ENCODE measurements around the gene HDAC4. TPM values are rescaled to one million over a fixed set of nuclear protein-coding genes. Genes with fewer than 3 reads are reported as not detected.
A peak's percentile ranks its signal among the peaks of the same experiment; 100 is the strongest.

The HDAC4 gene
- total RNA-seq, 1 donor from 2014 or later = 44.7 TPM

GRCh38 chr2:239341840-239342239, 59.0 kb downstream of the HDAC4 start:
- H3K4me3 Mint-ChIP-seq = no peak overlapping the region
- no peak overlapping the region for H3K27ac Mint-ChIP-seq
- H3K36me3 Mint-ChIP-seq (ENCODE audit: low read depth) = peaks cover 26% of the 10 kb centered on the region
- H3K9me3 Mint-ChIP-seq = no peaks in the 10 kb centered on the region
- peaks cover 41% of the 10 kb centered on the region for H3K4me1 Mint-ChIP-seq
- H3K27me3 Mint-ChIP-seq = no peaks in the 10 kb centered on the region
- no peak for DNase-seq
- intact Hi-C loops (cut with micrococcal nuclease) = no loop called here

DNA sequence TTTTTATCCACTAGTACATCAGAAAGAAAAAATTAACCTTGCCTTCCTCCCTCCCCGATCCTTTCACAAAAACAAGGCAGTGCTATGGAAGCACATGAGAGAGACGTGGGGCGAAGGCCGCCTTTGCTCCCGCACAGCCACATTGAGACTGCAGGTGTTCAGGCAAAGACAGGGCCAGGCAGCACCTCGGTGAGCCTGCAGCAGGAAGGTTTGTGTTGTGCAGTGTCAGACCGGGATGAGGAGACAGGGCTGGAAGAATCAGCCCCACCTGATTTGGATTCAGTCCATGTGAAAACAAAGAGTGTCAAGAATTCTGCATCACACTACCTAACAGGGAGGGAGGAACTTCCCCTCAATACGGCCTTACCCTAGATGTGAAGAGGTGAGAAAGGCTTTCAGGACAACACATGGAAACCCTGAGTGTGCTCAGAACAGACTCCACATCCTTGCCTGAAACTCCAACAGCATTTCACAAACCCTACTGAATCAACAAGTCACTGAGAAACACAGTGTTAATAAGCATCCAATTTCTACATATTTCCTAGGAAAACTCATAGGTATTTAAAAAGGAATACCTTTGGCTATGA, 59.6 kb downstream of the HDAC4 start:
- Mint-ChIP-seq H3K9me3 (no peaks in the 10 kb centered on the region), H3K4me3 (no peak overlapping the region), H3K27me3 (no peaks in the 10 kb centered on the region), H3K4me1 (peaks cover 42% of the 10 kb centered on the region), H3K36me3 (ENCODE audit: low read depth) (peaks cover 32% of the 10 kb centered on the region), H3K27ac (peak overlapping the region; percentile 15)
- intact Hi-C loops (cut with micrococcal nuclease) = no loop called here
- no peak for DNase-seq

- peak overlapping the region; percentile 58 for H3K27ac Mint-ChIP-seq
- intact Hi-C loops (cut with micrococcal nuclease) = no loop called here
- H3K27me3 Mint-ChIP-seq = no peaks in the 10 kb centered on the region
- no peaks in the 10 kb centered on the region for H3K9me3 Mint-ChIP-seq
- H3K4me1 Mint-ChIP-seq = peaks cover 45% of the 10 kb centered on the region
- peak; percentile 81 for DNase-seq
- H3K4me3 Mint-ChIP-seq = peak overlapping the region; percentile 55
- peaks cover 39% of the 10 kb centered on the region for H3K36me3 Mint-ChIP-seq (ENCODE audit: low read depth)
Measured at GRCh38 chr2:239339726-239340601, 60.9 kb downstream of the HDAC4 start.

GRCh38 chr2:239339241-239339640, 61.6 kb downstream of the HDAC4 start:
- Mint-ChIP-seq H3K27ac (peak overlapping the region; percentile 39), H3K36me3 (ENCODE audit: low read depth) (peaks cover 37% of the 10 kb centered on the region), H3K9me3 (no peaks in the 10 kb centered on the region), H3K4me1 (peaks cover 43% of the 10 kb centered on the region), H3K27me3 (no peaks in the 10 kb centered on the region), H3K4me3 (peak overlapping the region; percentile 55)
- no peak for DNase-seq
- intact Hi-C loops (cut with micrococcal nuclease) = no loop called here

DNA sequence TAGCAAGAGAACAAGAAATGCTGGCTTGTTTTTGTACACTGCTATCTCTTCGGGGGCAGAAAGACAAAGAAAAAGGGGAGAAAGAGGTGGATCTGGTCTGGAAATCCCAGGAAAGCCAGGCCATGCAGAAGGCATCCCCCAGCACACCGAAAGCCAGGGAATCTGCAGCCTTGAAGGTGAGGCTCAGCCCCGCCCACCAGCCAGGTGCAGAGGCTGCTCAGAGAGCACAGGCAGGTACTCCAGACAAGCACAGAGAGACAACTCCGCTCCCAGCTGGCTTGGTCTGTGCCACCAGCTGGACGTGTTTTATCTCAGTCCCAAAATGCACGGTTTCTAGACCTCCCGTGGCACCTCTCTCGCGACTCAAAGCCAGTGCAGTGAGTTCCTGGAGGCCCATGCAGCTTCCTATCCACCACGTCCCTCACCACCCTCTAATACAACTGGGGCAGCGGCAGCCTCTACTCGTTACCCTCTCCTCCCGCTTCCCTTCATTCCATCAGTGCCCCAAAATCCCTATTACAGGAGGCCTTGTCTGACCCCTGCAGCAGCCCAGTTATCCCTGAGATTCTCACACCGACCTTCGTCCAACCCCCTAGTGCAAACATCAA, 62.8 kb downstream of the HDAC4 start:
- intact Hi-C loops (cut with micrococcal nuclease) = no loop called here
- no peak overlapping the region for H3K27ac Mint-ChIP-seq
- H3K9me3 Mint-ChIP-seq = no peaks in the 10 kb centered on the region
- peaks cover 43% of the 10 kb centered on the region for H3K4me1 Mint-ChIP-seq
- H3K27me3 Mint-ChIP-seq = no peaks in the 10 kb centered on the region
- peaks cover 35% of the 10 kb centered on the region for H3K36me3 Mint-ChIP-seq (ENCODE audit: low read depth)
- DNase-seq = no peak
- no peak overlapping the region for H3K4me3 Mint-ChIP-seq

- H3K27me3 Mint-ChIP-seq = no peaks in the 10 kb centered on the region
- no peak overlapping the region for H3K27ac Mint-ChIP-seq
- no peak for DNase-seq
- H3K4me3 Mint-ChIP-seq = no peak overlapping the region
- intact Hi-C loops (cut with micrococcal nuclease) = no loop called here
- H3K9me3 Mint-ChIP-seq = no peaks in the 10 kb centered on the region
- peaks cover 41% of the 10 kb centered on the region for H3K4me1 Mint-ChIP-seq
- H3K36me3 Mint-ChIP-seq (ENCODE audit: low read depth) = peaks cover 33% of the 10 kb centered on the region
Measured at GRCh38 chr2:239337122-239337876, 63.5 kb downstream of the HDAC4 start.

DNA sequence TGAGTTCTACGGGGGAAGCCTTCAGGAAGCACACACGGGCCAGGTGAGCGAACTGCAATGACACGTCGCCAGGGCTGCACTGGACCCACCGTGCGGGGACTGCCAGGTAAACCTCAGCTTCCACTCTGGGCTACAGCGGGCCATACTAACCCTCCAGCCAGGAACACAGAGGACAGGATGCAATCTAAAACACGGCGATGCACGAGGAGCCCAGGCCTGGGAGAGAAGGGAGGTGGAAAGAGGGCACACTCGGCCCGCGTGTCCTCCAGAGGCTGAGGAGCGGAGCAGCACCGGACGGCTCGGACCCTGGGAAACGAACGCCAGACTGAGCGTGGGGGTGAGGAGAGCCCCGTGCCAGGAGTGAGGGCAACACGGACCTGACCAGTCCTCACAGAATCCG, 69.3 kb downstream of the HDAC4 start:
- intact Hi-C loops (cut with micrococcal nuclease) = no loop called here
- Mint-ChIP-seq H3K27ac (no peak overlapping the region), H3K9me3 (no peaks in the 10 kb centered on the region), H3K27me3 (no peaks in the 10 kb centered on the region), H3K4me3 (peak overlapping the region; percentile 18), H3K36me3 (ENCODE audit: low read depth) (peaks cover 18% of the 10 kb centered on the region), H3K4me1 (peaks cover 44% of the 10 kb centered on the region)
- DNase-seq = no peak

- Mint-ChIP-seq H3K27me3 (no peaks in the 10 kb centered on the region), H3K27ac (no peak overlapping the region), H3K4me1 (peaks cover 48% of the 10 kb centered on the region), H3K36me3 (ENCODE audit: low read depth) (peaks cover 11% of the 10 kb centered on the region), H3K9me3 (no peaks in the 10 kb centered on the region), H3K4me3 (peak overlapping the region; percentile 62)
- DNase-seq = no peak
- intact Hi-C loops (cut with micrococcal nuclease) = no loop called here
Measured at GRCh38 chr2:239330836-239331235, 70.0 kb downstream of the HDAC4 start.

DNA sequence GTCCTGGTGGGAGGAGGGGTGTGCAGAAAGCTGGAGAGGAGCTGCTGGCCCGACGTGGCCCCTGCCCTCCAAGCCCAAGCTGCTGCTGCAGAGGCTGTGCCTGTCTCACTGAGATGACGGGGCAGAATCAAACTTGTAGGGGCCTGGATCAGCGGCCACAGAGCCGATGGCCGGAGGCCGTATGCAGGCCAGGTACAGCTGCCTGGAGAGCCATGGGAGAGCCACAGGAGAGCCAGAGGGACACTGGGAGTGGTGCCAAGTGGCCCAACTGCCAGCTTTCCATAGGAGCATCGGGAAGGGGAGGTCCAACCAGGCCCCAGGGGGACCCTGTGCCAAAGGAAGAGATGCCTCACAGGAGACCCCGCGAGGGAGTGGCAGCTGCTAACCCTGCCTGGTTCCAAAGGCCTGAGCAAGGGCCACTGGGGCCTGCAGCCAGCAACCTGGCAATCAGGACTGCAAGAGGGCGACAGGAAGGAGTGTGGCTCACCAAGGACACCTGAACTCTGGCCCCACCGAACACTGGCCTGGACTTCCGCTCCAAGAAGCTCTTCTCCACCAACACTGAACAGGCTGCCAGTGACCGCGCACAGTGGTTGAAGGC, 70.7 kb downstream of the HDAC4 start:
- peaks cover 11% of the 10 kb centered on the region for H3K36me3 Mint-ChIP-seq (ENCODE audit: low read depth)
- peaks cover 48% of the 10 kb centered on the region for H3K4me1 Mint-ChIP-seq

DNA sequence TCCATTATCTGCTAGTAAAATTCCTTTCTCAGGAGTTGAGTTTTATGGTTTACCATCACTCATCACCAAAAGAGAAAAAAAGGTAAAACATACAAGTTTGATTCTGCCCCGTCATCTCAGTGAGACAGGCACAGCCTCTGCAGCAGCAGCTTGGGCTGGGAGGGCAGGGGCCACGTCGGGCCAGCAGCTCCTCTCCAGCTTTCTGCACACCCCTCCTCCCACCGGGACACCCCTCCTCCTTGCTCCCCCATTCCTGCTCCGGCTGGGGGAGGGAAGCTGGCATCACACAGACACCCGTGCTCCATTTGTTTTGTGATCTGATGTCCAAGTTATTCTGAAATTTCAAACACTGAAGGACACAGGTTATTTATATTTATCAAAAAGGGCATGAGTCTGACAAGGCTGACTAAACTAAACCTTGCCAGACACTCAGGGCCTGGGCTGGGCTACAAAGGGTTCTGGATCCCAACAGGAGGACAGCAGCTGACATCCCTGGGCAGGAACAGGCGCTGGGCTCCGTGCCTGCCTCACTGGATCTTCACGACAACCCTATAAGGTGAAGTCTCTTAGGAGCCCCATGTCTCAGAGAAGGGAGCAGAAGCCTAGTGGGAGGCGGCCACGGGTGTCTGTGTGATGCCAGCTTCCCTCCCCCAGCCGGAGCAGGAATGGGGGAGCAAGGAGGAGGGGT, 71.4 kb downstream of the HDAC4 start:
- Mint-ChIP-seq H3K4me3 (no peak overlapping the region), H3K4me1 (peaks cover 54% of the 10 kb centered on the region), H3K36me3 (ENCODE audit: low read depth) (peaks cover 16% of the 10 kb centered on the region), H3K27me3 (no peaks in the 10 kb centered on the region), H3K27ac (no peak overlapping the region), H3K9me3 (no peaks in the 10 kb centered on the region)
- no peak for DNase-seq
- intact Hi-C loops (cut with micrococcal nuclease) = no loop called here

More for the DNA sequence above, 70.7 kb downstream of the HDAC4 start:
- no peaks in the 10 kb centered on the region for H3K27me3 Mint-ChIP-seq
- no peak overlapping the region for H3K4me3 Mint-ChIP-seq
- H3K9me3 Mint-ChIP-seq = no peaks in the 10 kb centered on the region
- intact Hi-C loops (cut with micrococcal nuclease) = no loop called here
- DNase-seq = no peak
- no peak overlapping the region for H3K27ac Mint-ChIP-seq

- H3K27ac Mint-ChIP-seq = no peak overlapping the region
- intact Hi-C loops (cut with micrococcal nuclease) = no loop called here
- H3K4me3 Mint-ChIP-seq = no peak overlapping the region
- peaks cover 18% of the 10 kb centered on the region for H3K36me3 Mint-ChIP-seq (ENCODE audit: low read depth)
- peaks cover 61% of the 10 kb centered on the region for H3K4me1 Mint-ChIP-seq
- no peaks in the 10 kb centered on the region for H3K9me3 Mint-ChIP-seq
- no peaks in the 10 kb centered on the region for H3K27me3 Mint-ChIP-seq
- DNase-seq = no peak
Measured at GRCh38 chr2:239328351-239329191, 72.2 kb downstream of the HDAC4 start.

DNA sequence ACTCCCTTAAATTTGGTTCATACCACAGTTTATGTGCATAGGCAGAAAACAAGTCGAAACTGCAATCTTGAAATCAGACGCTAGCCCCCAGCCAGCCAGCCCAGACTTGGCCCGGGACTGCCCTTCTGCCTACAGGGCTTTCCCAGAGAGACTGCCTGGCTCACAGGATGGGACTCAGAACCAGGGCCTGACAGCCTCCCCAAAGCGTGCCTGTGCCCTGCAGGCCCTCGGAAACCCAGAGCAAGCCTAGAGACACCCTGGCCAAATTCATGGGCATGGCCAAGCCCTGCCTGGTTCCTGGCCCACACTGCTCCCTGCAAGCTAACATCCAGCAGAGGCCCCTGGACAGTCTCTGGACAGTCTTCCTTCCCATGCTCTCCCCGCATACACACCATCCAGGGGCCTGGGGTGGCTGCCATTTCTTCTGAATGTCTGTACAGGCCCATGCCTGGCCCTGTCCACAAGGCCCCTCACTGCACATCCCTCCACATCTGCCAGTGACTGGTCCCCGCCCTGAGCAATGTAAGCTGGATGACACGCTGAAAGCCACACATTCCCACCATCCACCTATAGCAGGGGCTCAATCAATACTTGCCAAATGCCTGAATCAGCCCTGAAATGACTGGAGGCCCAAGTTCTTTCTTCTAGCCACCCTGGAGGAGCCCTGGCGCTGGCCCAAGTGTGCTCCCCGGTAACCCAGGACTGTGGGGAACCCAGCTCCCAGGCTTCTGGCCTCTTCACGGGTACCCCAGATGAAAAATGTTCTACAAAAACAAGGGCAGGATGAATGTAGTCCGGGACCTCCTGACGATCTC, 73.1 kb downstream of the HDAC4 start:
- H3K4me1 Mint-ChIP-seq = peaks cover 69% of the 10 kb centered on the region
- H3K4me3 Mint-ChIP-seq = peak overlapping the region; percentile 75
- H3K27ac Mint-ChIP-seq = peak overlapping the region; percentile 85
- intact Hi-C loops (cut with micrococcal nuclease) = loop anchor here (2.0 kb wide), 6 partner anchors 39 to 73 kb away; partner anchors contain the start of gene HDAC4
- no peaks in the 10 kb centered on the region for H3K27me3 Mint-ChIP-seq
- no peaks in the 10 kb centered on the region for H3K9me3 Mint-ChIP-seq
- DNase-seq = no peak
- peaks cover 21% of the 10 kb centered on the region for H3K36me3 Mint-ChIP-seq (ENCODE audit: low read depth)
